ENCODE data around the gene ATP13A3. TPM values are rescaled to one million over a fixed set of nuclear protein-coding genes. Genes with fewer than 3 reads are reported as not detected.
"Not testable (repeated sequence)": the region's sequence is repeated elsewhere in the genome, so short reads cannot be mapped to it uniquely, and the experiment has no call there.

ATP13A3 gene
- total RNA-seq (100 to 1,000 TPM in 1 of 2 donors, 10 to 100 TPM in 1; 77.8 to 257 TPM), polyA plus RNA-seq (10 to 100 TPM; 33.6 to 35.1 TPM)

DNA sequence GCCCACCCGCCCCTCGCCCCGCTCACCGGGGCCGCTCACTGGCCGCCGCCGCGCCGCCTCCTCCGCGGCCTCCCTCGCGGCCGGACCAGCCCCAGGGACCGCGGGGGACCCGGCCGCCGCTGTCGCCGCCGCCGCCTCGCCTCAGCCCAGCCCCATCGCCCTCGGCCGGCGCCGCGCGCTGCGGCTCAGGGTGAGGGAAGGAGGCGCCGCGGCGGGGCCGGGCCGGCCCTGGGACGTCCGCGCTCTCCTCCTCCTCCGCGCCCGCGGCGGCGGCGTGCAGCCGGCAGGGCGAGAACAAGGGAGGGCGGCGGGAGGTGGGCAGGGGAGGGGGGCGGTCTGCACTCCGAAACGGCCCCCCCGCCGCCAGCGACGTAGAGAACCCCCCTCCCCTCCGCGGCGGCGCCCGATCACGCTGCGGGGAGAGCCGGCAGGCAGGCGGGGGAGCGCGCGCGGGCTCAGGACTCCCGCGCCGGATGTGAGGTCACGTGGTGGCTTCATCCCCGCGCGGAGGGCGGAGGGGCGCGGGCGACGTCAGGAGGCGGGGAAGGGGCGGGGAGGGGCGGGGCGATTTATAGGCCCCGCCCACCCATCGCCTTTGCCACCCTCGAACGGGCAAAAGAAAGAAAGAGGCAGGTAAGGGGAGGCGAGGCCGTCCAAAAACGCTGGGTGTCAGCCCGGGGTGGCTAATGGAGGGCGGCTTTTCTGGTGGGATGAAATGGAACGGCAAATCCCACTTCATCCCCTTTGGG, at the start of gene ATP13A3:
Gene ATP13A3 (minus strand): TSS at position 463 of the 749 bp plus-strand sequence. CDS start 24,812 bp downstream, outside the sequence.
- Histone ChIP-seq H3K4me3 (ENCODE audit: low read depth in 1 of 3, low read length in 3 of 3) (peak within 1 kb of the TSS; percentile 80 to 97 (median 86)), H3K27ac (ENCODE audit: low read depth in 1 of 2, low read length in 2 of 2) (peak within 1 kb of the TSS; percentile 95 to 96), H3K9ac (ENCODE audit: low read depth in 1 of 2, low read length in 2 of 2) (peak within 1 kb of the TSS; percentile 82 to 93), H3K4me1 (ENCODE audit: control insufficient read depth in 4 of 4, insufficient read depth in 4 of 4, low read length in 3 of 4) (peaks cover 11 to 38% (median 24%) of the 10 kb centered on the region in 4 donors), H3K27me3 (ENCODE audit: control insufficient read depth in 4 of 4, insufficient read depth in 4 of 4, low read length in 3 of 4) (no peaks in the 10 kb centered on the region), H3K36me3 (ENCODE audit: control insufficient read depth in 4 of 4, insufficient read depth in 3 of 4, low read depth in 1 of 4, low read length in 3 of 4) (no peaks in the 10 kb centered on the region), H3K9me3 (ENCODE audit: control insufficient read depth in 4 of 4, low read length in 3 of 4) (no peaks in the 10 kb centered on the region)
- DNase-seq (ENCODE audit: low spot score): peak; percentile 93
- WGBS: under 1% methylated on average over 93 of the region's 99 CpGs
- peak in 1 of 2 donors; percentile 33 for TF ChIP-seq GABPA (IDR thresholded peaks at IDR 0.05 in 1 of 2, conservative IDR thresholded peaks at IDR 0.05 in 1 of 2)
- TF ChIP-seq RXRA (IDR thresholded peaks at IDR 0.05): peak; percentile 18 to 26
- TF ChIP-seq, protein P1, sequence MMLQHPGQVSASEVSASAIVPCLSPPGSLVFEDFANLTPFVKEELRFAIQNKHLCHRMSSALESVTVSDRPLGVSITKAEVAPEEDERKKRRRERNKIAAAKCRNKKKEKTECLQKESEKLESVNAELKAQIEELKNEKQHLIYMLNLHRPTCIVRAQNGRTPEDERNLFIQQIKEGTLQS (IDR thresholded peaks at IDR 0.05): no peak
- TF ChIP-seq, protein P2, sequence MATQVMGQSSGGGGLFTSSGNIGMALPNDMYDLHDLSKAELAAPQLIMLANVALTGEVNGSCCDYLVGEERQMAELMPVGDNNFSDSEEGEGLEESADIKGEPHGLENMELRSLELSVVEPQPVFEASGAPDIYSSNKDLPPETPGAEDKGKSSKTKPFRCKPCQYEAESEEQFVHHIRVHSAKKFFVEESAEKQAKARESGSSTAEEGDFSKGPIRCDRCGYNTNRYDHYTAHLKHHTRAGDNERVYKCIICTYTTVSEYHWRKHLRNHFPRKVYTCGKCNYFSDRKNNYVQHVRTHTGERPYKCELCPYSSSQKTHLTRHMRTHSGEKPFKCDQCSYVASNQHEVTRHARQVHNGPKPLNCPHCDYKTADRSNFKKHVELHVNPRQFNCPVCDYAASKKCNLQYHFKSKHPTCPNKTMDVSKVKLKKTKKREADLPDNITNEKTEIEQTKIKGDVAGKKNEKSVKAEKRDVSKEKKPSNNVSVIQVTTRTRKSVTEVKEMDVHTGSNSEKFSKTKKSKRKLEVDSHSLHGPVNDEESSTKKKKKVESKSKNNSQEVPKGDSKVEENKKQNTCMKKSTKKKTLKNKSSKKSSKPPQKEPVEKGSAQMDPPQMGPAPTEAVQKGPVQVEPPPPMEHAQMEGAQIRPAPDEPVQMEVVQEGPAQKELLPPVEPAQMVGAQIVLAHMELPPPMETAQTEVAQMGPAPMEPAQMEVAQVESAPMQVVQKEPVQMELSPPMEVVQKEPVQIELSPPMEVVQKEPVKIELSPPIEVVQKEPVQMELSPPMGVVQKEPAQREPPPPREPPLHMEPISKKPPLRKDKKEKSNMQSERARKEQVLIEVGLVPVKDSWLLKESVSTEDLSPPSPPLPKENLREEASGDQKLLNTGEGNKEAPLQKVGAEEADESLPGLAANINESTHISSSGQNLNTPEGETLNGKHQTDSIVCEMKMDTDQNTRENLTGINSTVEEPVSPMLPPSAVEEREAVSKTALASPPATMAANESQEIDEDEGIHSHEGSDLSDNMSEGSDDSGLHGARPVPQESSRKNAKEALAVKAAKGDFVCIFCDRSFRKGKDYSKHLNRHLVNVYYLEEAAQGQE (IDR thresholded peaks at IDR 0.05): peak; percentile 57

DNA sequence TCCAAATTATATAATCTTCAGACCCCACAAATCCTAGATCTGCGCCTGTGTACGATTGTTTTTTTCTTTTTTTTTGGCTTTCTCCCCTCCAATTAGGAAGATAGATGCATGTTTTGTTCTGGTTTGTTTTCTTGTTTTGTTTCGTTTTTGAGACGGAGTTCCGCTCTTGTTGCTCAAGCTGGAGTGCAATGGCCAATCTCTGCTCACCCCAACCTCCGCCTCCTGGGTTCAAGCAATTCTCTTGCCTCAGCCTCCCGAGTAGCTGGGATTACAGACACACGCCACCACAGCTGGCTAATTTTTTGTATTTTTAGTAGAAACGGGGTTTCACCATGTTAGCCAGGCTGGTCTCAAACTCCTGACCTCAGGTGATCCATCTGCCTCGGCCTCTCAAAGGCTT, 48.4 kb upstream of the ATP13A3 start:
- H3K27me3 ChIP-seq (ENCODE audit: control insufficient read depth in 4 of 4, insufficient read depth in 4 of 4, low read length in 3 of 4); H3K36me3 ChIP-seq (ENCODE audit: control insufficient read depth in 4 of 4, insufficient read depth in 3 of 4, low read depth in 1 of 4, low read length in 3 of 4); H3K9me3 ChIP-seq (ENCODE audit: control insufficient read depth in 4 of 4, low read length in 3 of 4); H3K27ac ChIP-seq (ENCODE audit: low read depth in 1 of 2, low read length in 2 of 2); DNase-seq (ENCODE audit: low spot score); H3K4me3 ChIP-seq (ENCODE audit: low read depth in 1 of 3, low read length in 3 of 3); H3K9ac ChIP-seq (ENCODE audit: low read depth in 1 of 2, low read length in 2 of 2): not testable (repeated sequence)
- H3K4me1 ChIP-seq (ENCODE audit: control insufficient read depth in 4 of 4, insufficient read depth in 4 of 4, low read length in 3 of 4): peaks cover 0 to 27% (median 17%) of the 10 kb centered on the region in 4 donors
- 98% methylated on average over 10 of the region's 10 CpGs for WGBS

DNA sequence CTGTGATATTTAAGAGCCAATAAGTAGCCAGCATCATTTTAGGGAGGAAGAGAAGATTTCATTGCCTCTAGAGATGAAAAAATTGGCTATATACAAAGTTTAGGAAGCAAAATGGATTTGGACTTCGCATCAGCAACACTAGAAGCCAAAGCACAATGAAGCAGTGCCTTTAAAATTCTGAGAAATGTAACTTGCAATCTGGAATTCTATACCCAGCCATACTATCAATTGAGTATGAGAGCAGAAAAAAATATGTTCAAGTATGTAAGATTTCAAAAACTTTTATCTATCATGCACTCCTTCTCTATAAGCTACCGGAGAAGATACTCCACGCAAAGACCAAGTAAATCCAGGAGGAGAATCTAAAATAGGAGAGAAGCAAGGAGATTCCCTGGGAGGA, 47.4 kb upstream of the ATP13A3 start:
- H3K9ac ChIP-seq (ENCODE audit: low read depth in 1 of 2, low read length in 2 of 2): no peak overlapping the region
- DNase-seq (ENCODE audit: low spot score): no peak
- no peak overlapping the region for H3K4me3 ChIP-seq (ENCODE audit: low read depth in 1 of 3, low read length in 3 of 3)
- H3K36me3 ChIP-seq (ENCODE audit: control insufficient read depth in 4 of 4, insufficient read depth in 3 of 4, low read depth in 1 of 4, low read length in 3 of 4): no peaks in the 10 kb centered on the region
- no peaks in the 10 kb centered on the region for H3K27me3 ChIP-seq (ENCODE audit: control insufficient read depth in 4 of 4, insufficient read depth in 4 of 4, low read length in 3 of 4)
- peaks cover 0 to 27% (median 17%) of the 10 kb centered on the region in 4 donors for H3K4me1 ChIP-seq (ENCODE audit: control insufficient read depth in 4 of 4, insufficient read depth in 4 of 4, low read length in 3 of 4)
- 97% methylated on average over 3 of the region's 3 CpGs for WGBS
- no peak overlapping the region for H3K27ac ChIP-seq (ENCODE audit: low read depth in 1 of 2, low read length in 2 of 2)
- peaks cover 0 to 6% (median 4%) of the 10 kb centered on the region in 4 donors for H3K9me3 ChIP-seq (ENCODE audit: control insufficient read depth in 4 of 4, low read length in 3 of 4)
- TF ChIP-seq RXRA (IDR thresholded peaks at IDR 0.05) (no peak), SP1 (IDR thresholded peaks at IDR 0.05) (no peak), GABPA (IDR thresholded peaks at IDR 0.05 in 1 of 2, conservative IDR thresholded peaks at IDR 0.05 in 1 of 2) (no peak), JUND (IDR thresholded peaks at IDR 0.05) (no peak), RAD21 (IDR thresholded peaks at IDR 0.05) (no peak), YY1 (IDR thresholded peaks at IDR 0.05) (no peak), FOXA1 (IDR thresholded peaks at IDR 0.05) (no peak)
- TF ChIP-seq, protein P3, sequence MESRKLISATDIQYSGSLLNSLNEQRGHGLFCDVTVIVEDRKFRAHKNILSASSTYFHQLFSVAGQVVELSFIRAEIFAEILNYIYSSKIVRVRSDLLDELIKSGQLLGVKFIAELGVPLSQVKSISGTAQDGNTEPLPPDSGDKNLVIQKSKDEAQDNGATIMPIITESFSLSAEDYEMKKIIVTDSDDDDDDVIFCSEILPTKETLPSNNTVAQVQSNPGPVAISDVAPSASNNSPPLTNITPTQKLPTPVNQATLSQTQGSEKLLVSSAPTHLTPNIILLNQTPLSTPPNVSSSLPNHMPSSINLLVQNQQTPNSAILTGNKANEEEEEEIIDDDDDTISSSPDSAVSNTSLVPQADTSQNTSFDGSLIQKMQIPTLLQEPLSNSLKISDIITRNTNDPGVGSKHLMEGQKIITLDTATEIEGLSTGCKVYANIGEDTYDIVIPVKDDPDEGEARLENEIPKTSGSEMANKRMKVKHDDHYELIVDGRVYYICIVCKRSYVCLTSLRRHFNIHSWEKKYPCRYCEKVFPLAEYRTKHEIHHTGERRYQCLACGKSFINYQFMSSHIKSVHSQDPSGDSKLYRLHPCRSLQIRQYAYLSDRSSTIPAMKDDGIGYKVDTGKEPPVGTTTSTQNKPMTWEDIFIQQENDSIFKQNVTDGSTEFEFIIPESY (IDR thresholded peaks at IDR 0.05): no peak
- TF ChIP-seq, protein P1 (IDR thresholded peaks at IDR 0.05): no peak
- TF ChIP-seq, protein P4, sequence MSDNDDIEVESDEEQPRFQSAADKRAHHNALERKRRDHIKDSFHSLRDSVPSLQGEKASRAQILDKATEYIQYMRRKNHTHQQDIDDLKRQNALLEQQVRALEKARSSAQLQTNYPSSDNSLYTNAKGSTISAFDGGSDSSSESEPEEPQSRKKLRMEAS (IDR thresholded peaks at IDR 0.05): no peak
- TF ChIP-seq, protein P5, sequence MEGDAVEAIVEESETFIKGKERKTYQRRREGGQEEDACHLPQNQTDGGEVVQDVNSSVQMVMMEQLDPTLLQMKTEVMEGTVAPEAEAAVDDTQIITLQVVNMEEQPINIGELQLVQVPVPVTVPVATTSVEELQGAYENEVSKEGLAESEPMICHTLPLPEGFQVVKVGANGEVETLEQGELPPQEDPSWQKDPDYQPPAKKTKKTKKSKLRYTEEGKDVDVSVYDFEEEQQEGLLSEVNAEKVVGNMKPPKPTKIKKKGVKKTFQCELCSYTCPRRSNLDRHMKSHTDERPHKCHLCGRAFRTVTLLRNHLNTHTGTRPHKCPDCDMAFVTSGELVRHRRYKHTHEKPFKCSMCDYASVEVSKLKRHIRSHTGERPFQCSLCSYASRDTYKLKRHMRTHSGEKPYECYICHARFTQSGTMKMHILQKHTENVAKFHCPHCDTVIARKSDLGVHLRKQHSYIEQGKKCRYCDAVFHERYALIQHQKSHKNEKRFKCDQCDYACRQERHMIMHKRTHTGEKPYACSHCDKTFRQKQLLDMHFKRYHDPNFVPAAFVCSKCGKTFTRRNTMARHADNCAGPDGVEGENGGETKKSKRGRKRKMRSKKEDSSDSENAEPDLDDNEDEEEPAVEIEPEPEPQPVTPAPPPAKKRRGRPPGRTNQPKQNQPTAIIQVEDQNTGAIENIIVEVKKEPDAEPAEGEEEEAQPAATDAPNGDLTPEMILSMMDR (IDR thresholded peaks at IDR 0.05; ENCODE audit: low read depth, low read length, missing input control): no peak
- TF ChIP-seq, protein P2 (IDR thresholded peaks at IDR 0.05): no peak
